SK-N-SH treated with all-trans-retinoic acid at 6 μM for 48 hours (cell line): ENCODE measurements around the gene CREBBP.

Experiments
- ATAC-seq: fragments of 200-7000 bp; cut with Tn5 transposase; 3 replicates; pipeline ENCODE4 v1.9.1; 2020; ENCODE audit warnings: mild to moderate bottlenecking, moderate library complexity
- ARNTL ChIP-seq: fragments of 450-650 bp; formaldehyde crosslinking; IDR thresholded peaks from 2 replicates; pipeline ENCODE4 v1.5.0; 2020; ENCODE audit warnings: low read depth, mild to moderate bottlenecking, moderate library complexity, borderline replicate concordance
- CSDC2 ChIP-seq: fragments of 250-450 bp; sonication (Bioruptor Pico); IDR thresholded peaks from 2 replicates; pipeline ENCODE4 v1.5.0; 2020; ENCODE audit warnings: mild to moderate bottlenecking, moderate library complexity
- ESRRG ChIP-seq: fragments of 250-450 bp; sonication (Bioruptor Pico); IDR thresholded peaks from 2 replicates; pipeline ENCODE4 v1.6.1; 2021; ENCODE audit warnings: mild to moderate bottlenecking
- GLIS3 ChIP-seq: fragments of 250-450 bp; sonication (Bioruptor Pico); IDR thresholded peaks from 2 replicates; pipeline ENCODE4 v1.5.0; 2020; ENCODE audit warnings: mild to moderate bottlenecking, moderate library complexity
- ISL1 ChIP-seq: fragments of 250-450 bp; sonication (Bioruptor Pico); IDR thresholded peaks from 2 replicates; pipeline ENCODE4 v2.1.2; 2022; ENCODE audit warnings: mild to moderate bottlenecking, moderate library complexity
- OSR1 ChIP-seq: fragments of 250-450 bp; sonication (Bioruptor Pico); IDR thresholded peaks from 2 replicates; pipeline ENCODE4 v1.8.0; 2022; ENCODE audit warnings: moderate library complexity, mild to moderate bottlenecking, inconsistent platforms
- PPARA ChIP-seq: fragments of 250-450 bp; sonication (Bioruptor Pico); IDR thresholded peaks from 2 replicates; pipeline ENCODE4 v1.5.0; 2020; ENCODE audit warnings: mild to moderate bottlenecking, borderline replicate concordance
- SNAI2 ChIP-seq: fragments of 250-450 bp; sonication (Bioruptor Pico); IDR thresholded peaks from 2 replicates; pipeline ENCODE4 v1.5.0; 2020; ENCODE audit warnings: mild to moderate bottlenecking, moderate library complexity
- TCF4 ChIP-seq: fragments of 250-450 bp; sonication (Bioruptor Pico); IDR thresholded peaks from 2 replicates; pipeline ENCODE4 v1.8.0; 2021; ENCODE audit warnings: mild to moderate bottlenecking, moderate library complexity, borderline replicate concordance
- TOX ChIP-seq: fragments of 250-450 bp; sonication (Bioruptor Pico); IDR thresholded peaks from 2 replicates; pipeline ENCODE4 v1.8.0; 2021; ENCODE audit warnings: mild to moderate bottlenecking, moderate library complexity, borderline replicate concordance
- ZC3H10 ChIP-seq: fragments of 250-450 bp; sonication (Bioruptor Pico); IDR thresholded peaks from 2 replicates; pipeline ENCODE4 v1.5.1; 2021; ENCODE audit warnings: mild to moderate bottlenecking, moderate library complexity
- ZFP30 ChIP-seq: fragments of 450-650 bp; formaldehyde crosslinking; IDR thresholded peaks from 2 replicates; pipeline ENCODE4 v1.5.0; 2022; ENCODE audit warnings: mild to moderate bottlenecking, moderate library complexity
- ZNF565 ChIP-seq: fragments of 450-650 bp; formaldehyde crosslinking; conservative IDR thresholded peaks from 2 replicates; pipeline ENCODE4 v1.5.0; 2020; ENCODE audit warnings: low read depth, mild to moderate bottlenecking, moderate library complexity
- ZNF70 ChIP-seq: fragments of 450-650 bp; formaldehyde crosslinking; IDR thresholded peaks from 2 replicates; pipeline ENCODE4 v1.5.0; 2020; ENCODE audit warnings: mild to moderate bottlenecking, moderate library complexity
- TF ChIP-seq, protein P1 (sequence below): fragments of 250-450 bp; sonication (Bioruptor Pico); IDR thresholded peaks from 2 replicates; pipeline ENCODE4 v1.8.0; 2021; ENCODE audit warnings: low read depth, mild to moderate bottlenecking, moderate library complexity, borderline replicate concordance
- TF ChIP-seq, protein P2 (sequence below): fragments of 250-450 bp; sonication (Bioruptor Pico); IDR thresholded peaks from 2 replicates; pipeline ENCODE4 v1.5.0; 2020; ENCODE audit warnings: mild to moderate bottlenecking, moderate library complexity
- TF ChIP-seq, protein P3 (sequence below): fragments of 250-450 bp; sonication (Bioruptor Pico); IDR thresholded peaks from 2 replicates; pipeline ENCODE4 v1.5.1; 2021; ENCODE audit warnings: mild to moderate bottlenecking, moderate library complexity
- TF ChIP-seq, protein P4 (sequence below): fragments of 250-450 bp; sonication (Bioruptor Pico); IDR thresholded peaks from 2 replicates; pipeline ENCODE4 v1.5.1; 2020; ENCODE audit warnings: low read depth, mild to moderate bottlenecking, moderate library complexity

The CREBBP gene

DNA sequence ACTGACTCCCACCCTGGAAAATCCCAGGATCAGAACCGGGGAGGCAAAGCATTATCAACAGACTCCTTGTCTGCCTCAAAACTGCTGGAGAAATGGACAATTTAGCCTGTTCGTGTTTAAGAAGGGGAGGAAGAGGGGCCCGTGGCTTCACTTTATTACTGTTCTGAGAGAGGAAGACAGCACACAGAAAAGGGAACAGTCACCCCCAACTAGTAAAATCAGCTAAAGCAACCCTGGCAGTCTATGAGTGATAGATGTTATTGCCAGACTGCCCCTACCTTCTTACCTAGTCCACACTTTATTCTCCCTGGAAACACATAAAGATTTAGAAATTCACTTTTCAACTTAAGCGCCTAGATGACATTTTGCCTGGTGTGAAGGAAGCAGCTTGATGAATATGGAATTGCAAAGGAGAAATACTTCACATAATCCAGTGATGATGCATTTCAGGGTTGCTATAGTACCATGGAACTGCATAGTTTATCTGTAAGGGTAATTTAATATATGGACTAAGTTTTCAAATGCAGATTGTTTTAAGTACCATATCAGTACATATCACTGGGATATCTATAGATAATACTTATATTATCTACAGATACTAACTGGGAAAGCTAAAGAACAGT lies 126.3 kb downstream of the CREBBP start:
- peak; percentile 87 for ATAC-seq
- TF ChIP-seq, protein P1, sequence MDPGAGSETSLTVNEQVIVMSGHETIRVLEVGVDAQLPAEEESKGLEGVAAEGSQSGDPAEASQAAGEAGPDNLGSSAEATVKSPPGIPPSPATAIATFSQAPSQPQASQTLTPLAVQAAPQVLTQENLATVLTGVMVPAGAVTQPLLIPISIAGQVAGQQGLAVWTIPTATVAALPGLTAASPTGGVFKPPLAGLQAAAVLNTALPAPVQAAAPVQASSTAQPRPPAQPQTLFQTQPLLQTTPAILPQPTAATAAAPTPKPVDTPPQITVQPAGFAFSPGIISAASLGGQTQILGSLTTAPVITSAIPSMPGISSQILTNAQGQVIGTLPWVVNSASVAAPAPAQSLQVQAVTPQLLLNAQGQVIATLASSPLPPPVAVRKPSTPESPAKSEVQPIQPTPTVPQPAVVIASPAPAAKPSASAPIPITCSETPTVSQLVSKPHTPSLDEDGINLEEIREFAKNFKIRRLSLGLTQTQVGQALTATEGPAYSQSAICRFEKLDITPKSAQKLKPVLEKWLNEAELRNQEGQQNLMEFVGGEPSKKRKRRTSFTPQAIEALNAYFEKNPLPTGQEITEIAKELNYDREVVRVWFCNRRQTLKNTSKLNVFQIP (CRISPR knock-in tag) = no peak

DNA sequence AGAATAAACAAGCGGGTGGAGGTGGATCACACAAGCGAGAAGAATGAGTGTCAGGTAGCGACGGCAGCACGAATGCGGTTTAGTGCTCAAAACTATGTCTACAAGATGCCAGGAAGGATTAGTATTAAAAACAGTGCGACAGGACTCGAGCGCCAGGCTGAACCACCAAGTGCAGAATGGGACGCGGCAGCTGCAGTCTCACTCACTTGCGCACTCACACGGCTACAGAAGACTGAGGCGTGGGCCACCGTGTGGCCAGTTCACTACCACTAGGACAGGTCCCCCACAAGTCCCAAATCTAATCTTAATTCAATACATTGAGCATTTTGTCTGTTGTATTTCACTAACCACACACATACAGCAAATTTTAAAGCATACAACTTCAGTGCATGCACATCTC lies 127.5 kb downstream of the CREBBP start:
- no peak for ATAC-seq
- no peak for TF ChIP-seq ZNF70 (CRISPR knock-in tag)
- TF ChIP-seq, protein P1 (CRISPR knock-in tag) = no peak
- TF ChIP-seq OSR1 = no peak
- TF ChIP-seq, protein P2, sequence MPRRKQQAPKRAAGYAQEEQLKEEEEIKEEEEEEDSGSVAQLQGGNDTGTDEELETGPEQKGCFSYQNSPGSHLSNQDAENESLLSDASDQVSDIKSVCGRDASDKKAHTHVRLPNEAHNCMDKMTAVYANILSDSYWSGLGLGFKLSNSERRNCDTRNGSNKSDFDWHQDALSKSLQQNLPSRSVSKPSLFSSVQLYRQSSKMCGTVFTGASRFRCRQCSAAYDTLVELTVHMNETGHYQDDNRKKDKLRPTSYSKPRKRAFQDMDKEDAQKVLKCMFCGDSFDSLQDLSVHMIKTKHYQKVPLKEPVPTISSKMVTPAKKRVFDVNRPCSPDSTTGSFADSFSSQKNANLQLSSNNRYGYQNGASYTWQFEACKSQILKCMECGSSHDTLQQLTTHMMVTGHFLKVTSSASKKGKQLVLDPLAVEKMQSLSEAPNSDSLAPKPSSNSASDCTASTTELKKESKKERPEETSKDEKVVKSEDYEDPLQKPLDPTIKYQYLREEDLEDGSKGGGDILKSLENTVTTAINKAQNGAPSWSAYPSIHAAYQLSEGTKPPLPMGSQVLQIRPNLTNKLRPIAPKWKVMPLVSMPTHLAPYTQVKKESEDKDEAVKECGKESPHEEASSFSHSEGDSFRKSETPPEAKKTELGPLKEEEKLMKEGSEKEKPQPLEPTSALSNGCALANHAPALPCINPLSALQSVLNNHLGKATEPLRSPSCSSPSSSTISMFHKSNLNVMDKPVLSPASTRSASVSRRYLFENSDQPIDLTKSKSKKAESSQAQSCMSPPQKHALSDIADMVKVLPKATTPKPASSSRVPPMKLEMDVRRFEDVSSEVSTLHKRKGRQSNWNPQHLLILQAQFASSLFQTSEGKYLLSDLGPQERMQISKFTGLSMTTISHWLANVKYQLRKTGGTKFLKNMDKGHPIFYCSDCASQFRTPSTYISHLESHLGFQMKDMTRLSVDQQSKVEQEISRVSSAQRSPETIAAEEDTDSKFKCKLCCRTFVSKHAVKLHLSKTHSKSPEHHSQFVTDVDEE (CRISPR knock-in tag) = no peak
- TF ChIP-seq ZNF565 (CRISPR knock-in tag) = no peak
- TF ChIP-seq, all 23 proteins: peak for 0

DNA sequence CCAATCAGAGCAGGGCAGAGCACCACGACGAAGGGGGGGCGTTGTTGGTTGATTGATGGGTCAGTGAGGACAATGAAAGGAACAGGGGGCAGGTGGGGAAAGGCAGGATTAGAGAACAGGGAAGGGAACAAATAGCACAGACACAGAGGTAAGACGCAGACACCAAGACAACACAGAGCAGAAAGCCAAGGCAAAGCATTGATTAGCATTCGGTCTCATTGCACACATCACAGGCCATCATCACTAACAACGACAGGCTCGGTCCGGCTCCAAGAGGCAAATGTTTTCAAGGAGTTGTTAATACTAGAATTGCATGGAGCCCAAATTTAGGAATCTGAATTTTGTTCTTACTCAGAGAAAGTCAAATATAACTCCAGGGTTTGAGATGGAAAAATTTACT lies 128.6 kb downstream of the CREBBP start:
- ATAC-seq = no peak
- TF ChIP-seq SNAI2 (CRISPR knock-in tag) (no peak), TCF4 (no peak), CSDC2 (no peak), ESRRG (CRISPR knock-in tag) (no peak), ZNF565 (CRISPR knock-in tag) (no peak), ZFP30 (CRISPR knock-in tag) (no peak), ISL1 (CRISPR knock-in tag) (no peak)
- TF ChIP-seq, protein P3, sequence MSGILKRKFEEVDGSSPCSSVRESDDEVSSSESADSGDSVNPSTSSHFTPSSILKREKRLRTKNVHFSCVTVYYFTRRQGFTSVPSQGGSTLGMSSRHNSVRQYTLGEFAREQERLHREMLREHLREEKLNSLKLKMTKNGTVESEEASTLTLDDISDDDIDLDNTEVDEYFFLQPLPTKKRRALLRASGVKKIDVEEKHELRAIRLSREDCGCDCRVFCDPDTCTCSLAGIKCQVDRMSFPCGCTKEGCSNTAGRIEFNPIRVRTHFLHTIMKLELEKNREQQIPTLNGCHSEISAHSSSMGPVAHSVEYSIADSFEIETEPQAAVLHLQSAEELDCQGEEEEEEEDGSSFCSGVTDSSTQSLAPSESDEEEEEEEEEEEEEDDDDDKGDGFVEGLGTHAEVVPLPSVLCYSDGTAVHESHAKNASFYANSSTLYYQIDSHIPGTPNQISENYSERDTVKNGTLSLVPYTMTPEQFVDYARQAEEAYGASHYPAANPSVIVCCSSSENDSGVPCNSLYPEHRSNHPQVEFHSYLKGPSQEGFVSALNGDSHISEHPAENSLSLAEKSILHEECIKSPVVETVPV (CRISPR knock-in tag) = no peak
- TF ChIP-seq, protein P4, sequence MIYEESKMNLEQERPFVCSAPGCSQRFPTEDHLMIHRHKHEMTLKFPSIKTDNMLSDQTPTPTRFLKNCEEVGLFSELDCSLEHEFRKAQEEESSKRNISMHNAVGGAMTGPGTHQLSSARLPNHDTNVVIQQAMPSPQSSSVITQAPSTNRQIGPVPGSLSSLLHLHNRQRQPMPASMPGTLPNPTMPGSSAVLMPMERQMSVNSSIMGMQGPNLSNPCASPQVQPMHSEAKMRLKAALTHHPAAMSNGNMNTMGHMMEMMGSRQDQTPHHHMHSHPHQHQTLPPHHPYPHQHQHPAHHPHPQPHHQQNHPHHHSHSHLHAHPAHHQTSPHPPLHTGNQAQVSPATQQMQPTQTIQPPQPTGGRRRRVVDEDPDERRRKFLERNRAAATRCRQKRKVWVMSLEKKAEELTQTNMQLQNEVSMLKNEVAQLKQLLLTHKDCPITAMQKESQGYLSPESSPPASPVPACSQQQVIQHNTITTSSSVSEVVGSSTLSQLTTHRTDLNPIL (CRISPR knock-in tag) = no peak
- TF ChIP-seq, protein P1 (CRISPR knock-in tag) = no peak

DNA sequence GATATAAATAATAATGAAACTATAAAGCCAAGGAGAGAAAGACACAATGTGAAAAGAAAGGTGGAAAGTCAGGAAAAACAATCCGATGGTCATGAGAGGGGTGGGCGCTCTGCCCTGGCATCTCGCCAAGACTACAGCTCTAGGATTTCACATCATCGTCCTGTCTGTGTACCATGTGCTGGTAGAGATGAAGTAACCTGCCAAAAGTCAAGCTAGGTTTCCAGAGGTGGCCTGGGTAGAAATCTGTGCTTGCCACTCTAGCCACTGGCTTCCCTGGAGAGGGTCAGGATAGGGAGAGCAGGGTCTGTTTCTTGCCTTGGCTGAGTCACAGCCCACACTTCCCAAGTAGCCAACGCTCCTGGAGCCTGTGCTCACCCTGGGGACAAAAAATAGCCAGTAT lies 132.2 kb downstream of the CREBBP start:
- ATAC-seq = no peak
- no peak for TF ChIP-seq ZC3H10 (CRISPR knock-in tag)
- no peak for TF ChIP-seq GLIS3 (CRISPR knock-in tag)
- no peak for TF ChIP-seq ZNF565 (CRISPR knock-in tag)
- TF ChIP-seq SNAI2 (CRISPR knock-in tag) = no peak
- no peak for TF ChIP-seq TOX (CRISPR knock-in tag)
- no peak for TF ChIP-seq ARNTL
- TF ChIP-seq PPARA = no peak
- TF ChIP-seq ZFP30 (CRISPR knock-in tag) = no peak
- no peak for TF ChIP-seq ISL1 (CRISPR knock-in tag)
